ENCODE results near the gene STK24.

- TF ChIP-seq EZH2phosphoT487 (IDR thresholded peaks at IDR 0.05; ENCODE audit: borderline replicate concordance, low read length), result no peak
- TF ChIP-seq CTCF (IDR thresholded peaks at IDR 0.05; ENCODE audit: low read depth, low read length, poor library complexity, severe bottlenecking), result no peak
These were observed 141.5 kb downstream of the STK24 start for GRCh38 chr13:98435376-98435775.
